HG03097 (cell line): ENCODE results near the gene KLF13.
A peak's percentile ranks its signal among the peaks of the same experiment; 100 is the strongest.

Source experiments
- ATAC-seq: cut with Tn5 transposase; IDR thresholded peaks from one replicate; pipeline ENCODE4 v1.9.1; 2021; ENCODE audit not compliant: unreplicated experiment, low FRiP score

KLF13 gene

GRCh38 chr15:31360843-31361763 lies 34.5 kb downstream of the KLF13 start:
- peak; percentile 53 for ATAC-seq

GRCh38 chr15:31361764-31362515 lies 35.3 kb downstream of the KLF13 start:
- peak; percentile 1 for ATAC-seq

- ATAC-seq: no peak
These were observed 36.3 kb downstream of the KLF13 start for GRCh38 chr15:31362886-31363285.

- no peak for ATAC-seq
These were observed 37.8 kb downstream of the KLF13 start for GRCh38 chr15:31364301-31365031.

GRCh38 chr15:31365032-31365654 lies 38.5 kb downstream of the KLF13 start:
- ATAC-seq: no peak

- no peak for ATAC-seq
These were observed 39.1 kb downstream of the KLF13 start for GRCh38 chr15:31365655-31366127.

GRCh38 chr15:31366169-31366734 lies 39.6 kb downstream of the KLF13 start:
- ATAC-seq: no peak

- no peak for ATAC-seq
These were observed 40.5 kb downstream of the KLF13 start for GRCh38 chr15:31367021-31367729.

- ATAC-seq: peak; percentile 42
These were observed 41.2 kb downstream of the KLF13 start for GRCh38 chr15:31367730-31368344.

GRCh38 chr15:31369727-31370126 lies 43.1 kb downstream of the KLF13 start:
- ATAC-seq: no peak

- ATAC-seq: no peak
These were observed 45.0 kb downstream of the KLF13 start for GRCh38 chr15:31371520-31372240.

- no peak for ATAC-seq
These were observed 46.0 kb downstream of the KLF13 start for GRCh38 chr15:31372635-31373091.

- ATAC-seq: no peak
These were observed 46.6 kb downstream of the KLF13 start for GRCh38 chr15:31373096-31373865.

- no peak for ATAC-seq
These were observed 47.3 kb downstream of the KLF13 start for GRCh38 chr15:31373970-31374369.

- ATAC-seq: no peak
These were observed 47.9 kb downstream of the KLF13 start for GRCh38 chr15:31374489-31374888.

GRCh38 chr15:31374986-31375385 lies 48.4 kb downstream of the KLF13 start:
- ATAC-seq: no peak

GRCh38 chr15:31375772-31376171 lies 49.1 kb downstream of the KLF13 start:
- ATAC-seq: no peak

GRCh38 chr15:31376511-31376910 lies 49.9 kb downstream of the KLF13 start:
- no peak for ATAC-seq
